ENCODE results near the gene TREM2.

TREM2 gene

GRCh38 chr6:41170547-41171160, 7.7 kb upstream of the TREM2 start:
- no peaks in the 10 kb centered on the region for H3K9me3 ChIP-seq
- no peaks in the 10 kb centered on the region for H3K4me1 ChIP-seq
- no peak for TF ChIP-seq Cebpa-rat (IDR thresholded peaks at IDR 0.05)
- H3K9ac ChIP-seq = no peak overlapping the region
- no peak overlapping the region for H3K4me3 ChIP-seq
- no peaks in the 10 kb centered on the region for H3K27me3 ChIP-seq
- H3K27ac ChIP-seq = no peak overlapping the region
- H3K36me3 ChIP-seq = no peaks in the 10 kb centered on the region
- no peak overlapping the region for H3K4me2 ChIP-seq
- H4K20me1 ChIP-seq = no peaks in the 10 kb centered on the region

GRCh38 chr6:41167173-41167963, 4.5 kb upstream of the TREM2 start:
- H3K9me3 ChIP-seq = no peaks in the 10 kb centered on the region
- no peaks in the 10 kb centered on the region for H3K4me1 ChIP-seq
- no peak for TF ChIP-seq Cebpa-rat (IDR thresholded peaks at IDR 0.05)
- no peaks in the 10 kb centered on the region for H3K36me3 ChIP-seq
- H4K20me1 ChIP-seq = no peaks in the 10 kb centered on the region
- H3K27ac ChIP-seq = no peak overlapping the region
- no peak overlapping the region for H3K4me3 ChIP-seq
- H3K27me3 ChIP-seq = no peaks in the 10 kb centered on the region
- H3K4me2 ChIP-seq = no peak overlapping the region
- H3K9ac ChIP-seq = no peak overlapping the region

- TF ChIP-seq Cebpa-rat (IDR thresholded peaks at IDR 0.05) = no peak
- Histone ChIP-seq H3K4me3 (no peak overlapping the region), H3K4me2 (no peak overlapping the region), H3K9ac (no peak overlapping the region), H3K4me1 (peaks cover 5% of the 10 kb centered on the region; the same call in 1 of the 2 replicates), H4K20me1 (no peaks in the 10 kb centered on the region), H3K36me3 (no peaks in the 10 kb centered on the region), H3K27ac (no peak overlapping the region), H3K9me3 (no peaks in the 10 kb centered on the region), H3K27me3 (no peaks in the 10 kb centered on the region)
Measured at GRCh38 chr6:41164551-41165120, 1.7 kb upstream of the TREM2 start.

- no peak for TF ChIP-seq Cebpa-rat (IDR thresholded peaks at IDR 0.05)
- Histone ChIP-seq H3K4me3 (no peak overlapping the region), H3K9me3 (no peaks in the 10 kb centered on the region), H3K9ac (no peak overlapping the region), H4K20me1 (no peaks in the 10 kb centered on the region), H3K4me1 (peaks cover 5% of the 10 kb centered on the region; the same call in 1 of the 2 replicates), H3K27ac (no peak overlapping the region), H3K4me2 (no peak overlapping the region), H3K27me3 (no peaks in the 10 kb centered on the region), H3K36me3 (no peaks in the 10 kb centered on the region)
Measured at GRCh38 chr6:41163419-41163717, 452 bp upstream of the TREM2 start.

- no peaks in the 10 kb centered on the region for H3K27me3 ChIP-seq
Measured at GRCh38 chr6:41161851-41162552, 914 bp downstream of the TREM2 start.

GRCh38 chr6:41161380-41161779, 1.5 kb downstream of the TREM2 start:
- H3K4me2 ChIP-seq = no peak overlapping the region
- H4K20me1 ChIP-seq = no peaks in the 10 kb centered on the region
- peaks cover 5% of the 10 kb centered on the region; the same call in 1 of the 2 replicates for H3K4me1 ChIP-seq
- TF ChIP-seq Cebpa-rat (IDR thresholded peaks at IDR 0.05) = no peak
- H3K9ac ChIP-seq = no peak overlapping the region
- no peak overlapping the region for H3K27ac ChIP-seq
- H3K4me3 ChIP-seq = no peak overlapping the region
- H3K27me3 ChIP-seq = no peaks in the 10 kb centered on the region
- H3K36me3 ChIP-seq = no peaks in the 10 kb centered on the region
- no peaks in the 10 kb centered on the region for H3K9me3 ChIP-seq

More at GRCh38 chr6:41161851-41162552, 914 bp downstream of the TREM2 start:
- Histone ChIP-seq H3K4me3 (no peak overlapping the region), H3K27ac (no peak overlapping the region), H3K4me2 (0 out of 2 replicates have a peak overlapping the region, but pooled peaks have one; percentile 14), H4K20me1 (no peaks in the 10 kb centered on the region), H3K9ac (no peak overlapping the region), H3K36me3 (no peaks in the 10 kb centered on the region), H3K9me3 (no peaks in the 10 kb centered on the region), H3K4me1 (peaks cover 5% of the 10 kb centered on the region; the same call in 1 of the 2 replicates)
- TF ChIP-seq Cebpa-rat (IDR thresholded peaks at IDR 0.05) = no peak

- H3K4me3 ChIP-seq = no peak overlapping the region
- peaks cover 5% of the 10 kb centered on the region; the same call in 1 of the 2 replicates for H3K4me1 ChIP-seq
- H3K27ac ChIP-seq = no peak overlapping the region
- H3K4me2 ChIP-seq = no peak overlapping the region
- no peaks in the 10 kb centered on the region for H4K20me1 ChIP-seq
- no peaks in the 10 kb centered on the region for H3K9me3 ChIP-seq
- H3K27me3 ChIP-seq = no peaks in the 10 kb centered on the region
- no peak for TF ChIP-seq Cebpa-rat (IDR thresholded peaks at IDR 0.05)
- H3K36me3 ChIP-seq = no peaks in the 10 kb centered on the region
- no peak overlapping the region for H3K9ac ChIP-seq
Measured at GRCh38 chr6:41160933-41161332, 2.0 kb downstream of the TREM2 start.

- H3K4me3 ChIP-seq = no peak overlapping the region
- no peak for TF ChIP-seq Cebpa-rat (IDR thresholded peaks at IDR 0.05)
- no peak overlapping the region for H3K4me2 ChIP-seq
- no peaks in the 10 kb centered on the region for H3K36me3 ChIP-seq
- peaks cover 8% of the 10 kb centered on the region for H3K4me1 ChIP-seq
- H3K9ac ChIP-seq = no peak overlapping the region
- no peaks in the 10 kb centered on the region for H3K9me3 ChIP-seq
- H3K27me3 ChIP-seq = no peaks in the 10 kb centered on the region
- H4K20me1 ChIP-seq = no peaks in the 10 kb centered on the region
- no peak overlapping the region for H3K27ac ChIP-seq
Measured at GRCh38 chr6:41159415-41160082, 3.4 kb downstream of the TREM2 start.

- Histone ChIP-seq H3K27ac (no peak overlapping the region), H3K4me1 (peaks cover 20% of the 10 kb centered on the region), H3K9ac (no peak overlapping the region), H3K4me3 (no peak overlapping the region), H3K4me2 (no peak overlapping the region), H3K27me3 (no peaks in the 10 kb centered on the region), H3K36me3 (no peaks in the 10 kb centered on the region), H3K9me3 (no peaks in the 10 kb centered on the region), H4K20me1 (no peaks in the 10 kb centered on the region)
- no peak for TF ChIP-seq Cebpa-rat (IDR thresholded peaks at IDR 0.05)
Measured at GRCh38 chr6:41157323-41157722, 5.6 kb downstream of the TREM2 start.
